NCI-H748 treated with DMSO at 0.1 percent for 48 hours (cell line): ENCODE data around the gene PRMT2.
"Not testable (repeated sequence)": the region's sequence is repeated elsewhere in the genome, so short reads cannot be mapped to it uniquely, and the experiment has no call there.

ENCODE experiments used
- DNase-seq: peaks from one replicate; lab custom pipeline; 2025; lab: John Stamatoyannopoulos, UW

Gene PRMT2

GRCh38 chr21:46668381-46668780 lies 32.9 kb downstream of the PRMT2 start:
- no peak for DNase-seq

GRCh38 chr21:46668904-46669303 lies 33.4 kb downstream of the PRMT2 start:
- DNase-seq: not testable (repeated sequence)

GRCh38 chr21:46674430-46675007 lies 39.0 kb downstream of the PRMT2 start:
- no peak for DNase-seq

- DNase-seq: no peak
Measured at GRCh38 chr21:46675595-46676280, 40.3 kb downstream of the PRMT2 start.

- DNase-seq: not testable (repeated sequence)
Measured at GRCh38 chr21:46676542-46676941, 41.1 kb downstream of the PRMT2 start.

GRCh38 chr21:46681593-46681992 lies 46.1 kb downstream of the PRMT2 start:
- DNase-seq: not testable (repeated sequence)

GRCh38 chr21:46698652-46699051 lies 63.2 kb downstream of the PRMT2 start:
- not testable (repeated sequence) for DNase-seq

GRCh38 chr21:46699104-46699503 lies 63.6 kb downstream of the PRMT2 start:
- not testable (repeated sequence) for DNase-seq
